Superior temporal gyrus (tissue), 1 donor: ENCODE results near the gene BOLL.
"Not testable (repeated sequence)": the region's sequence is repeated elsewhere in the genome, so short reads cannot be mapped to it uniquely, and the experiment has no call there.

Source experiments
- DNase-seq: peaks from one replicate; pipeline ENCODE4 v3.0.0-alpha.2; 2016; ENCODE audit errors: extremely low spot score

BOLL gene

DNA sequence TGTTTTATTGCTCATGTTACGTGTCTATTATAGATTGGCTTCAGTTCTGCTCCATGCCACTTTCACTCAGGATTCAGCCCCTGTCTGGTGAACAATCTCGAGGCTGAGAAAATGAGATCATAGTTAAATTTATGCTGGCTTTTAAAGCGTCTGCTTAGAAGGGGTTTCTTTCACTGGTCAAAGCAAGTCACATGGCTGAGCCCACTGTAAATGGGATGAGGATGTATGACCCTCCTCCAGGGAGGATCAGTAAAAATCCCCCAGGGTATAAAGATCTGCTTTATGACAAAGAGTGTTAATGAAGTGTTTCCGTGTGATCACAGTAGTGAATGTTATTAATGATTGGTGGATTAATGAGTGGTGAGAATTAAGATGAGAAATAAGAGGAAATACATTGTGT is 13.1 kb upstream of the BOLL start:
- no peak for DNase-seq

DNA sequence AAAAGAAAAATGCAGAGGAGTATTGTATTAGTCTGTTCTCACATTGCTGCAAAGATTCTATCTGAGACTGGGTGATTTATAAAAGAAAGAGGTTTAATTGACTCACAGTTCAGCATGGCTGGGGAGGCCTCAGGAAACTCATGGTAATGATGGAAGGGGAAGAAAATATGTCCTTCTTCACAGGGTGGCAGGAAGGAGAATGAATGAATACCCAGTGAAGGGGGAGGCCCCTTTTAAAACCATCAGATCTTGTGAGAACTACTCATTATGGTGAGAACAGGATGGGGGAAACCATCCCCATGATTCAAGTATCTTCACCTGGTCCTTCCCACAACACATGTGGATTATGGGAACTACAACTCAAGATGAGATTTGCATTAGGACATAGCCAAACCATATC is 10.2 kb upstream of the BOLL start:
- no peak for DNase-seq

DNA sequence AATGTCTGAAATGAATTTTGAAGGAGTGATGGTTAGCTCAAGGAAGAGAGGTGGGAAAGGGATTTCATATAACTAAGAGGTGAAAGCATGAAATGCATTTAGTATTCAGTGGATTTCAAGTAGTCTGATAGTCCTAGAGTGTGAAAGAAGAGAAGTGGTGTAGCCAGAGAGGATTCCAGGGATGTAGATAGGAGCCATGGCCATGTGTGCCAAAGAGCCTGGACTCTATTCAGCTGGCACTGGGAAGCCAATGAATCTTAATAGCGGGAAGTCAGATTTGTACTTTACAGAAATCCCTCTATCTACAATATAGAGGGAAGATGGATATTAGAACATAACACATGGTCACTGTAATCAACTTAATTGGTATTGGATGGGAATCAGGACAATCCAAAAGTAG is 8.3 kb upstream of the BOLL start:
- no peak for DNase-seq

DNA sequence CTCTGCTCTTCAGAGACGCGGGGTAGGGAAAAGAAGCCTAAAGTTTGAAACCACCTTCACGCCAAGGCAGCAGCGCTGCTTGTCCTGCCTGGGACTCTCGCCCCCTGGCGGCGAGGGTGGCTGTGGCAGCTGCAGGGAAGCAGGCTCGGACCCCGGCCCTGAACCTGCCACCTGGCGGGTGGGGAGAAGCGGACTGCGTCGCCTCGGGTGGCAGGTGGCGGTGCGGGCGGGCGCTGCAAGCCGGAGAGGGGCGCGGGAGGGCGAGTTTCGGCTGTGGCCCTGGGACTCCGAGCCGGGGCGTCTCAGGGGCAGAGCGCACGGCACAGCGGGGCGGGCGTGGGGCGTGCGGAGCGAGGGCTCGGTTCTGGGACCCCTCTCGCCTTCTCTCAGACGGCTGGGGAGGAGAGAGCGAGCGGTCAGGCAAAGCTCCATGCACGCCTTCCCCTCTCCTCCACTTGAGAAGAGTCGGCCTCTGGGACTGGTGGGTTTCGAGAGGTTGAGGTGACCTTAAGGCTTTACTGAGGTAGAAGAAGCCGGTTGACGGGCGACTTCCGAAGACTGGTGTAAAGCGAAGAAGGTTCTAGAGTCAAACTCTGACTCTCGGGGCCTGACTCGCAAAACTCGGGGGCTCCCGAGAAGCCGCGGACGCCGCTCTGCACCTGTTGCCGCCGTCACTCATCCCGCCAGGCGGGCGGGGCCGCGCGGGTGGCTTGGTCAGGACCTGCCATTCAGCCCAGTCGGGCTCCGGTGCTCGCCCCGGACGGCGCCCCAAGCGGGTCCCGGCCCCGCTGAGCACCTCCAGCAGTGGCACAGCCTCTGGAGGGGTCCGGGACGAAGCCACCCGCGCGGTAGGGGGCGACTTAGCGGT is 1.1 kb upstream of the BOLL start:
- DNase-seq, result no peak

DNA sequence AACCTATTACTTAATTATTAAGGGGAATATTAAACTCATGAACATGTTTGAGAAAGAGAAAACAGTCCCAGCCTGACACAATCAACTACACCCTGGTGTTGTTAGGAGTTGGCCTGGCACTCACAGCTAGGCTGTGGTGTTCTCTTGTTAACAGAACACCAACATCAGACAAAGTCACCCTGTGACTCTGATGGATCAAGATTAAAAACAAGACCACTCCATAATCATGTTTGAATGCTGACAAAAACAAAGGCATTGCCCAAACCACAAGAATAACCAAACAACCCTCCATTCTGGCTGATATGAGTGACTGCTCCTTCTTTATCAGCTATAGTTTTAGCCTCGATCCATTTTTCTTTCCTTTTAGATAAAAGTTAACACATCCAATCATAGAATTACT is 3.0 kb downstream of the BOLL start:
- DNase-seq, result no peak

DNA sequence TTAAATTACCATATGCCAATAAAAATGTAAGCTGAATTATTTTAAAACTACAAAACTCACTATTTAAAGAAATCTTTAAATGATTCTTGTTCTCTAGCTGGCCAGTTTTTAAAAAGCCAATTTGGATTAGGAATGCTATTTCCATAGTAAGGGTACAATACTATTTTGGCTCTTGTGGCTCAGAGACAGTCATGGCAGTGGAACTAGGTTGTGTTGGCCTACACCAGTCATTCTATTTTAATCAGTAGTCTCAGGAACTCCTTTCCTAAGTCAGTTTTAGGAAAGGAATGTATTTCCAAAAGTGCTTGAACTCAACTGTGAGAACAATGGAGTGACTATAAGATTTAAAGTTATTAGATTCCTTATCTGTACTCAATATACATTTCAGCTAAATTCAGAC is 5.9 kb downstream of the BOLL start:
- no peak for DNase-seq

DNA sequence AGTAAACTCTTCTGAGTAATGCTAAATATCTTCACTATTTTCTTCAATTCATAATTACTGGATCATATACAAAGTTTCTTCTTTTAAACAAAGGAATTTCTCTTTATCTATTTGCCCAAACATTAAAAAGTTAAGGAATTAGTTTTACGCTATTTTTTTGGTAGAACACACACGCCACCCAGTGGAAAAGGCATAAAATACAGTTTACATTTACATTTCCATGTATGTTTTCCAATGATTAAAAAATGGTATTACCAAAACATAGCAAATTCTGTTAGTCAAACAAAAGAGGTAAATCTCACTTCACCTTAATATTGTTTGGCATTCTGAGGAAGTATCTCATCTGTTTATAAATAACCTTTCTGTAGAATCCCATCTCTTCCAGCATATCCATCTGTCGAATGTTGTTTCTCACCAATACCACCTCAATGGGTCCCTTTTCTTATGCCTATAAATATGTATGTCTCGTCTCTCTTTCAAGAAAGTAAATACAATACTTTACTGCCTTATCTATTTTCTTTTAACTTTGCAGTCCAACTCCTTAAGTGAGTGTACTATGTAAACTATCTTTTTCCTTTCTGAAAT is 7.2 kb downstream of the BOLL start:
- peak; percentile 82 for DNase-seq

DNA sequence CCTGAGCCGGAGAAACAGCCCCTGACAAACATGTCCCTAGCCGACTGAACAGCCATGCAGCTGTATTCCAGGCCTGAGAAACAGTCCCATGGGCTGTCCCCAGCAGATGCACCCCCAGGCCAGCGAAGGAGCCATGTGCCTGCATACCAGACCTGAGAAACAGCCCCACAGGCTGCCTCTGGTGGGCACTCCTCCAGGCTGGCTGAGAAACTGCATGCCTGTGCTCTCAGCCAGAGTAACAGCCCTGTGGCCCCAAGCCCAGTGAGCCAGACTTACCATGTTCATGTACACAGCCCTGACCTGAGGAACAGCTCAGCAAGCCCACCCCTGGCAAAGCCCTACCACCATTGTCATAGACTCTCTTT is 24.8 kb downstream of the BOLL start:
- DNase-seq, result no peak

DNA sequence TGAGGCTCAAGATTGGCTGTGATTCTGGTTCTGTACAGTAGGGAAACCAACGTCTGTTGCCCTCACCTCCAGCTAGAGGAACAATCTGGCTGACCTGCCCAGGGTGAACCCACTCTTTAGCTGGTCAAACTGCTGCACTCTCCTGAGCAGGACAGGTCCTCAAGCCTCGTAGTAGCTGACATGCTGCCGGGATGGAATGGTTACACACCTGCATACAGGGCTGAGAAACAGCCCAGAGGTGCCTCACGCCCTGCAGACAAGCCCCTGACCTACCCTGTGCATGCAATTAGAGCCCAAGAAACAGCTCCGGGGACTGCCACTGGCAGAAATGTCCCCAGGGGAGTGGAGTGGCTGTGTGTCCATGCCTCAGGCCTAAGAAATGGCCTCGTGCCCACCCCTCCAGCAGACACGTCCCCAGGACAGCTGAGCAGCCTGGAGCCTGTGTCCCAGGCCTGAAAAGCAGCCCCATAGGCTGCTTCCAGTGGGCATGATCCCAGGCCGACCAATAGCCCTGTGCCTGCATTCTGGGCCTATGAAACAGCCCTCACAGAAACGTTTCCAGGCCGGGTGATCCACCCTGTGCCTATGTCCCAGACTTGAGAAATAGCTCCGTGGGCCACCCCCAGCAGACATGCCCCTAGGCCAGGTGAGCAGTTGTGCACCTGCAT is 25.4 kb downstream of the BOLL start:
- no peak for DNase-seq

DNA sequence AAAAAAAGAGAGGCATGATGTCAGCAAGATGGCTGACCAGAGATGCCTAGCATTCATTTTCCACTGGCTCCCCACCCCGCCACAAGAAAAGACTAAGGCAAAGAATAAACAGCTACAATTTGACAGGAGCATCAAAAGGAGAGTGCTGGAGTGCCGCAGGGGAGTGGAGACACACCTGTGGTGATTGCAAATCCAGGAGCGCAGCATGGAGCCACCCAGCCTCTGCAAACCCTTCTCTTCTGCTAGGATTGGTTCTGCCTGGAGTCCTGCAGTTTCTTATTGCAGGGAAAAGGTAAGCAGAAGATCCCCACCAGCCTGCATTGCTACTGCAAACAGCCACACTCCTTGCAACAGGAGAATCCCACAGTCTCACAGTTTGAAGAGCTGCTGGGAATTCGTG is 26.1 kb downstream of the BOLL start:
- no peak for DNase-seq

DNA sequence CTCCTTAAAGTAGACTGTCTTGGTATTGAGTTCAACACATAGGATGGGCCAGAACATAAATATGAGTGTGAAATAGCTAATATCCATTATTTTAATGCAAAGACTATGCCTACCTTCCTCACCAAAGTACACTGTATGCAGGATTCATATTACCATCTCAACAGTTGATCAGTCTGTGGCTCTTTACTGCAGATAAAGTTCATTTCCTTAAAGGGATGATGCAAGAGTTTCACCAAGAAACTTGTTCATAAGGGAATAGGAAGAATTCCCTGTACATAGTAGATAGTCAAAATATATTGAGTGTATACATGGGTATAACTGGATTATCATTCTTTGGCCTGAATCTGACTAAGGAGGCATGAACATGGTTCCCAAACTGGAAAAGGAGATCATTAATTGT is 44.9 kb downstream of the BOLL start:
- DNase-seq, result no peak

DNA sequence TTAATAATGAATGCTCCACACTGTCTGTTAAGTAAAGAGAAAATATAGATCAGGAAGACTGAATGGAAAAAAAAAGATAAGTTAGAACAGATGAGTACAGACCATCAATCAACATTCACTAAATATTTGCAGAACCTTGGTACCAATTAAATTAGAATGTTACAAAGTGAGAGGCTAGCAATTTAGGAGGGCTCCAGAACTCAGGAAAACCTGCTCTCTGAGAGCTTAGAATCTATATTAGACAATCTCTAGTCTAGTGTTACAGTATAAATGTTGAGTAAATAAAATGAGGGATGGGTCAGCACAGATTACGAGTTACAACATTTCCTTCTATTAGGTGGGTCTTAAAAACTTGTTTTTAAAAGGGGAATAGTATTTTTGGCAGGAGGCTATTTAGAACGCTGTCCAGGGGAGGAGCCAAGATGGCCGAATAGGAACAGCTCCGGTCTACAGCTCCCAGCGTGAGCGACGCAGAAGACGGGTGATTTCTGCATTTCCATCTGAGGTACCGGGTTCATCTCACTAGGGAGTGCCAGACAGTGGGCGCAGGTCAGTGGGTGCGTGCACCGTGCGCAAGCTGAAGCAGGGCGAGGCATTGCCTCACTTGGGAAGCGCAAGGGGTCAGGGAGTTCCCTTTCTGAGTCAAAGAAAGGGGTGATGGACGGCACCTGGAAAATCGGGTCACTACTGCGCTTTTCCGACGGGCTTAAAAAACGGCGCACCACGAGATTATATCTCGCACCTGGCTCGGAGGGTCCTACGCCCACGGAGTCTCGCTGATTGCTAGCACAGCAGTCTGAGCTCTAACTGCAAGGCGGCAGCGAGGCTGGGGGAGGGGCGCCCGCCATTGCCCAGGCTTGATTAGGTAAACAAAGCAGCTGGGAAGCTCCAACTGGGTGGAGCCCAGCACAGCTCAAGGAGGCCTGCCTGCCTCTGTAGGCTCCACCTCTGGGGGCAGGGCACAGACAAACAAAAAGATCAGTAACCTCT is 56.3 kb downstream of the BOLL start:
- not testable (repeated sequence) for DNase-seq

DNA sequence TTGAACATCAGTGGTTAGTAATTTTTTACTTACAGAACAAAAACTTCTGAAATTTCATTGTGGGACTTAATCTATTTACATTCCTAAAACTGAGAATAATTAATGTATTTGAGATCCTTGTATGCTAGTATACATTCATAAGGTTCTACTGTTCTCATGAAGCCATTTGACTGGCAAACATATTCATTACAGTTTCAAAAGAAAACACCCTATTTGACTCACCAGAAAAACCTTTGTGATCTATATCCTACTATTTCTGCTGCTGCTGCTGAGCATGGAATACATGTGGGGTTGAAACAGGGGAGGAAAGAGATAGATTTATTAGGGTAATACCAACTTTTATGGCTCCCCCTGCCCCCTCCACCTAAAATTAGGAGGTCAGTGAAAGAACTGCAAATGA is 58.1 kb downstream of the BOLL start:
- no peak for DNase-seq

DNA sequence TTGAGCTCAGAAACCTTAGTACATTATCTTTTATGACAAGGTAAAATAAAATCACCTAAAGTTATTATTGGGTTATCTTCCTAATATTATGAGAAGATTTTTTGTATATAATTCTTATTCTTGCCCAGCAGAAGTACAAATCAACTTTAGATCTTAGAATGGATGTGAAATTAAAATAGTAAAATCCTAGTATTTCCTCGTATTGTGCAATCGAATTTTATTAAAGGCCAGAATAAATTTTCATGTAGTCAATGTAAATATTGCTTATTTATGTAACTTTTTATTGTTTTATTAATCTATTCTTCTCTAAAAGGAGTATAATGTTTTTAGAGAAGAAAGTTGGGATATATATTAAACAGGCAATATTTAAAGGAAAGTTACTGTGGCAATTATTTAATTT is 67.3 kb downstream of the BOLL start:
- no peak for DNase-seq

DNA sequence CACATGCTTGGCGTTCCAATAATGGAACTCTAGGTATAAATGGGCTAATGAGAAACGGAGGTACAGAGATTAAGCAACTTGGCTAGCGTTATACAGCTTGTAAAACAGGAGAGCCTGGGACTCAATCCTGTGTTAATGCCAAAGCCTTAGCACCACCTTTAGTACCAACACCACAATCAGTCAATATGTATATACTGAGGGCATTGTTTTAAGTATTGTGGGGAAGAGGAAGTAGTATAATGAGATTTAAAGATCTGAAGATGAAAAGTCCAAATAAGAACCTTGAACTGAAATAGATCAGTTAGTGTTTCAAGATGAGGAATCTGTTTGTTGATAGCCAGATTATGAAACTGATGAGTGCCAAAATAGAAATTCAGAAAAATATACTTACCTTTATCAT is 71.8 kb downstream of the BOLL start:
- no peak for DNase-seq

DNA sequence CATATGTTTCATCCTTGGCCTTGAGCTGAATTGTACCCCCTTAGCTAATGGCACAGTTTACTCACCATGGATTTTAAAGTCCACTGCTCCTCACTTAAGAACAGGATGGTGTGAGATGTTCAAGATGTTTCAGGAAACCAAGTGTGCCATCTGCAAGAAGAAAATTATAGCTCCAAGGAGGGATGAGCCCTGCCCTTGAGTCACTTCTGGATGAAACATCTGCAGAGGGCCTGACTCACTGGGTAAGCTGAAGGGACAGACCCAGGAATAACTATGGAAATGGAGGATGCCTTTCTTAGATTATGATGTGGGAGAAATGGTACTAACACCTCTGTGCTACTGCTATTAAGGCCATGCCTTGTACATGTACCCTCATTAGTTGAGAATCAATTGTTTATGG is 73.5 kb downstream of the BOLL start:
- no peak for DNase-seq

DNA sequence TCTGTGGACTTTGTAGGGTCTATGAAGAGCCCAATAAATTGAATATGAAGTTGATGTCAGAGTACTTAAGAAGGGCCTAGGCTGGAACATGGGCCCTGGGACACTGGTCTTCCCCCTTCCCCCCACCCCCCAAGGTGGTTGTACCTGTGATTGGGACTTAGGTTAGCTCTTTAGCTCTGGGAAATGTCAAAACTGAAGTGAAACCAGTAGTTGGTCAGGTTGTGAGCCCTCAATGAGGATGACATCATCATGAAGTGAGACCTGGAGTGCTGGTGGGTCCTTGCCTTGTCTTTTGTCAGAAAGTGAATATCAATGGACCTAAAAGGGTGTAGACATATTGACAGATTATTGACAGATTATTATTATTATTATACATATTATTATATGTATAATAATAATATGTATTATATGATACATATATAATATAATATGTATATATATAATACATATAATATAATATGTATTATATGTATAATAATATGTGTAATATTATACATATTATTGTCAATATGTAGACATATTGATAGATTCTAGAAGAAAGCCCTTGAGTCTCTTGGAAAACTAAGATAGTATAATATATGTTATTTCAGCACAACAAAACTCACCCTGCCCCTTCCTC is 74.6 kb downstream of the BOLL start:
- DNase-seq, result no peak

DNA sequence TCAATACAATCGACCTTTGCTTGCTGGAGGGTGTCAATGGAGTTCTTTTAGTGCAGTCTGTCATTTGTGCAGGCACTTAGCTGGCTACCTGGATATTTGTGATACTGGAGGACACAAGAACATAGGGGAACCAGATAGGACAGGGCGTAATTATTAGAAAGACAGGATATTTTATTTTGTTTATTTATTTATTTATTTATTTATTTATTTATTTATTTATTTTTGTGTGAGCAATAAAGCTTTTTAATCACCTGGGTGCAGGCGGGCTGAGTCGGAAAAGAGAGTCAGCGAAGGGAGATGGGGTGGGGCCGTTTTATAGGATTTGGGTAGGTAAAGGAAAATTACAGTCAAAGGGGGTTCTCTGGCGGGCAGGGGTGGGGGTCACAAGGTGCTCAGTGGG is 76.0 kb downstream of the BOLL start:
- not testable (repeated sequence) for DNase-seq

DNA sequence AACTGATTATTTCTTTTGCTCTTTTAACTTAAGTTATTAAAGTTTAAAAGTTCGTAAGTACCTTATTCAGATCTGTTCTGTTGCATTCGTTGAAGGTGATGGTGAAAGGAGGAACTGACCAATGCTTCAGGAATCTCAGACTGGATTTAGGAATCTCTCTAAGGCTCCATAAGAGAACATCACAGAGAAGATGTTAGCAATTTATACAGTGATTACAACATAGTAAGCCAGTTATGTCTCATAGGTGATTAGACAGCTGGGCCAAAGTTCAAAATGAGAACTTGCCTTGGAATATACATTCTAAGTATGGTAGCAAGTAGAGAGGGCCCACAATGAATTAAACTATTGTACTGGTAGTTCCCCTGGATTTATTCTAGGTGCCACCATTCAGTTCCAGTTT is 76.8 kb downstream of the BOLL start:
- no peak for DNase-seq

DNA sequence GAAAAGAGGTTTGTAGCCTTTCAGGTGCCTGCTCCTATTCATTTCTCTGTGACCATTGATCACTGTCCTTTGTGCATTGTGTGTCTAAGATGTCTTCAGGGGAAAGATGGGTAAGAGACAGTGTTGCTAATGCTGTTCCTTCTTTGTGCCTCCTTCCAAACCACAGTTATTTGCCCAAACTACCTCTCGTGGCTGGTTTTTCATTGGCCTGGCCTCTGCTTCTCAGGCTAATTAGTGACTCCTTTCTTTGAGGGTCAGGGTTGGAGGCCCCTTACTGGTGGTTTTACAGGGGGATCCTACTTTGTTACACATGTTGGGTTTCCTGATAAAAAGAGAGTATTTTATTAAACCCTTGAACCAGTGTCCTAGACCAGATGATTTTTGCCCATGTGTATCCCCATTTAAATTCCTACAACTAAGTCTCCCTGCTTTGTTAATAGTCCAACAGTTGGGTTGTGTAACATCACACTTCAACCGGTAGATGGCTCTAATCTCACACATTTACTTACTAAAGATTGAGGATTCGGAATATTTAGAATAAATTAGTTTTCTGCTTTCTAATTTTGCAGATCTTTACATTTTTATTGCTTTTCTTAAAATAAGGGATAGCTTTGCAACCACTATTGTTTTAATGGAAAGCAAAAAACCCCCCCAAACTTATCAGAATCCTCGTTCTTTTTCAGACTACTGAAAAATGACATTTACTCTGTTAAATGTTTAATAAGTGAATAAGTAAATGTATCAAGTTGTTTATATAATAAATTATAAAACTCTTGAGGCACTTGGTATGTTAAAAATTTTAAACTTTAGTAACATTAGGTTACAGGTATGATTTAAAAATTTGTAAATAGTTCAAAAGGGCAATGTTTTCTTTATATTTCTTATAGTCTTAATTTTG is 77.6 kb downstream of the BOLL start:
- peak; percentile 87 for DNase-seq

DNA sequence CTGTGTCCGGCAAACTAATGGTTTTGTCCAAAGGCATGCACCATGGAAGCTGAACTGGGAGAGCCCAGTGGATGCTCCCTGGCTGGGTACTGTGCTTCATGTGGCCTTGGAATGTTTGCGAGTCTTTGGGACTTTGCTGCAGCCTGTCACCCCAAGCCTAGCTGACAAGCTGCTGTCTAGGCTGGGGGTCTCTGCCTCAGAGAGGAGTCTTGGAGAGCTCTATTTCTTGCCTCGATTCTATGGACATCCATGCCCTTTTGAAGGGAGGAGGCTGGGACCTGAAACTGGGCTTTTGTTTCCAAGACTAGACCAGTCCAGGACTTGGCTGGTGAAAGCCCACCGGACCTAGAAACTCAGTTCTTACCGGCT is 78.3 kb downstream of the BOLL start:
- no peak for DNase-seq
